Measurements from ENCODE around the gene ITPKA. TPM values are rescaled to one million over a fixed set of nuclear protein-coding genes. Genes with fewer than 3 reads are reported as not detected.
A peak's percentile ranks its signal among the peaks of the same experiment; 100 is the strongest.

ITPKA gene
- total and polyA plus RNA-seq, 2 of the 13 experiments (the other 11 are each of a cell fraction or from before 2014, with no cell fraction given): 13.2 to 41.3 TPM

DNA sequence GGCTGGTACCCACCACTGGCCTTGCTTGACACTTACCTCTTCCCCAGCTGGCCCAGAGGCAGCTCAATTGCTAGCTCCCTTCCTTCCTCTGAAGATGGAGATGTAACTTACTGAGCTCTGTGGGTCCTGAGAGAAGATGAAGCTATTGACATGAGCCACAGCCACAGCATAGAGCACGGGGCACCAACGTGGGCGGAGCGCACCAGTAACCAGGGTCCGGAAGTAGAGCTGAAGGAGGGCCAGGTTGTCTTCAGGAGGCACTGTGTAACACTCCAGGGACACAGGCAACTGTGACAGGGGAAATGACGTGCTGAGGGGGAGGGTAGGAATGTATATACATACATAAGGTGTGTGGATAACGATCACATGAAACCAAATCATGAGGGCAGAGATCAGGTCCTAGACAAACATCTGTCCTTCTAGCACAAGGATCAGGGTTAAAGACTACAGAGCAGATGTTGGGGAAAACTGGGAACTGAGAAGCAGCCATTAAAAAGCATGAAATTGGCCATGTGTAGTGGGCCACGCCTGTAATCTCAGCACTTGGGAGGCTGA lies 24.3 kb downstream of the ITPKA start (continued):
- no peak for TF ChIP-seq ZBTB1 (CRISPR knock-in tag; IDR thresholded peaks at IDR 0.05; ENCODE audit: borderline replicate concordance)
- no peak for TF ChIP-seq TRIM24 (CRISPR knock-in tag; IDR thresholded peaks at IDR 0.05)
- TF ChIP-seq, protein P1, sequence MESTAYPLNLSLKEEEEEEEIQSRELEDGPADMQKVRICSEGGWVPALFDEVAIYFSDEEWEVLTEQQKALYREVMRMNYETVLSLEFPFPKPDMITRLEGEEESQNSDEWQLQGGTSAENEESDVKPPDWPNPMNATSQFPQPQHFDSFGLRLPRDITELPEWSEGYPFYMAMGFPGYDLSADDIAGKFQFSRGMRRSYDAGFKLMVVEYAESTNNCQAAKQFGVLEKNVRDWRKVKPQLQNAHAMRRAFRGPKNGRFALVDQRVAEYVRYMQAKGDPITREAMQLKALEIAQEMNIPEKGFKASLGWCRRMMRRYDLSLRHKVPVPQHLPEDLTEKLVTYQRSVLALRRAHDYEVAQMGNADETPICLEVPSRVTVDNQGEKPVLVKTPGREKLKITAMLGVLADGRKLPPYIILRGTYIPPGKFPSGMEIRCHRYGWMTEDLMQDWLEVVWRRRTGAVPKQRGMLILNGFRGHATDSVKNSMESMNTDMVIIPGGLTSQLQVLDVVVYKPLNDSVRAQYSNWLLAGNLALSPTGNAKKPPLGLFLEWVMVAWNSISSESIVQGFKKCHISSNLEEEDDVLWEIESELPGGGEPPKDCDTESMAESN (CRISPR knock-in tag; conservative IDR thresholded peaks at IDR 0.05): no peak
- no peak for TF ChIP-seq ZKSCAN5 (CRISPR knock-in tag; IDR thresholded peaks at IDR 0.05)
- TF ChIP-seq ZFP36L1 (CRISPR knock-in tag; IDR thresholded peaks at IDR 0.05): no peak
- TF ChIP-seq TCF12 (IDR thresholded peaks at IDR 0.05): no peak
- TF ChIP-seq TCF12 (CRISPR knock-in tag; IDR thresholded peaks at IDR 0.05): no peak
- TF ChIP-seq ZNF235 (CRISPR knock-in tag; IDR thresholded peaks at IDR 0.05; ENCODE audit: borderline replicate concordance): no peak
- TF ChIP-seq NFE2 (CRISPR knock-in tag; IDR thresholded peaks at IDR 0.05): no peak
- TF ChIP-seq KDM6A (CRISPR knock-in tag; IDR thresholded peaks at IDR 0.05; ENCODE audit: low read depth): 0 out of 2 replicates have a peak, but pooled peaks have one; percentile 24
- TF ChIP-seq, protein P2, sequence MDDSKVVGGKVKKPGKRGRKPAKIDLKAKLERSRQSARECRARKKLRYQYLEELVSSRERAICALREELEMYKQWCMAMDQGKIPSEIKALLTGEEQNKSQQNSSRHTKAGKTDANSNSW (CRISPR knock-in tag; IDR thresholded peaks at IDR 0.05; ENCODE audit: borderline replicate concordance): no peak
- no peak for TF ChIP-seq ZNF773 (CRISPR knock-in tag; IDR thresholded peaks at IDR 0.05; ENCODE audit: borderline replicate concordance)
- TF ChIP-seq ZNF670 (CRISPR knock-in tag; IDR thresholded peaks at IDR 0.05; ENCODE audit: borderline replicate concordance): no peak
- TF ChIP-seq ATM (IDR thresholded peaks at IDR 0.05; ENCODE audit: borderline replicate concordance): no peak
- TF ChIP-seq HCFC1 (IDR thresholded peaks at IDR 0.05; ENCODE audit: low read depth, low read length): no peak
- TF ChIP-seq MYNN (CRISPR knock-in tag; IDR thresholded peaks at IDR 0.05; ENCODE audit: low read depth): no peak
- TF ChIP-seq, protein P3, sequence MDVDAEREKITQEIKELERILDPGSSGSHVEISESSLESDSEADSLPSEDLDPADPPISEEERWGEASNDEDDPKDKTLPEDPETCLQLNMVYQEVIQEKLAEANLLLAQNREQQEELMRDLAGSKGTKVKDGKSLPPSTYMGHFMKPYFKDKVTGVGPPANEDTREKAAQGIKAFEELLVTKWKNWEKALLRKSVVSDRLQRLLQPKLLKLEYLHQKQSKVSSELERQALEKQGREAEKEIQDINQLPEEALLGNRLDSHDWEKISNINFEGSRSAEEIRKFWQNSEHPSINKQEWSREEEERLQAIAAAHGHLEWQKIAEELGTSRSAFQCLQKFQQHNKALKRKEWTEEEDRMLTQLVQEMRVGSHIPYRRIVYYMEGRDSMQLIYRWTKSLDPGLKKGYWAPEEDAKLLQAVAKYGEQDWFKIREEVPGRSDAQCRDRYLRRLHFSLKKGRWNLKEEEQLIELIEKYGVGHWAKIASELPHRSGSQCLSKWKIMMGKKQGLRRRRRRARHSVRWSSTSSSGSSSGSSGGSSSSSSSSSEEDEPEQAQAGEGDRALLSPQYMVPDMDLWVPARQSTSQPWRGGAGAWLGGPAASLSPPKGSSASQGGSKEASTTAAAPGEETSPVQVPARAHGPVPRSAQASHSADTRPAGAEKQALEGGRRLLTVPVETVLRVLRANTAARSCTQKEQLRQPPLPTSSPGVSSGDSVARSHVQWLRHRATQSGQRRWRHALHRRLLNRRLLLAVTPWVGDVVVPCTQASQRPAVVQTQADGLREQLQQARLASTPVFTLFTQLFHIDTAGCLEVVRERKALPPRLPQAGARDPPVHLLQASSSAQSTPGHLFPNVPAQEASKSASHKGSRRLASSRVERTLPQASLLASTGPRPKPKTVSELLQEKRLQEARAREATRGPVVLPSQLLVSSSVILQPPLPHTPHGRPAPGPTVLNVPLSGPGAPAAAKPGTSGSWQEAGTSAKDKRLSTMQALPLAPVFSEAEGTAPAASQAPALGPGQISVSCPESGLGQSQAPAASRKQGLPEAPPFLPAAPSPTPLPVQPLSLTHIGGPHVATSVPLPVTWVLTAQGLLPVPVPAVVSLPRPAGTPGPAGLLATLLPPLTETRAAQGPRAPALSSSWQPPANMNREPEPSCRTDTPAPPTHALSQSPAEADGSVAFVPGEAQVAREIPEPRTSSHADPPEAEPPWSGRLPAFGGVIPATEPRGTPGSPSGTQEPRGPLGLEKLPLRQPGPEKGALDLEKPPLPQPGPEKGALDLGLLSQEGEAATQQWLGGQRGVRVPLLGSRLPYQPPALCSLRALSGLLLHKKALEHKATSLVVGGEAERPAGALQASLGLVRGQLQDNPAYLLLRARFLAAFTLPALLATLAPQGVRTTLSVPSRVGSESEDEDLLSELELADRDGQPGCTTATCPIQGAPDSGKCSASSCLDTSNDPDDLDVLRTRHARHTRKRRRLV (CRISPR knock-in tag; IDR thresholded peaks at IDR 0.05): no peak
- no peak for TF ChIP-seq ZNF558 (CRISPR knock-in tag; IDR thresholded peaks at IDR 0.05; ENCODE audit: borderline replicate concordance)
- no peak for TF ChIP-seq SNAPC2 (CRISPR knock-in tag; IDR thresholded peaks at IDR 0.05)
- TF ChIP-seq SKI (IDR thresholded peaks at IDR 0.05; ENCODE audit: partially characterized antibody): no peak
- TF ChIP-seq PRMT3 (CRISPR knock-in tag; IDR thresholded peaks at IDR 0.05; ENCODE audit: borderline replicate concordance, low read depth): no peak
- no peak for TF ChIP-seq KLF6 (CRISPR knock-in tag; IDR thresholded peaks at IDR 0.05)
- no peak for TF ChIP-seq ZNF331 (CRISPR knock-in tag; IDR thresholded peaks at IDR 0.05)
- TF ChIP-seq KDM5B (CRISPR knock-in tag; IDR thresholded peaks at IDR 0.05; ENCODE audit: borderline replicate concordance): no peak
- no peak for TF ChIP-seq KDM2A (CRISPR knock-in tag; IDR thresholded peaks at IDR 0.05; ENCODE audit: borderline replicate concordance, low read depth)
- TF ChIP-seq JUND (CRISPR knock-in tag; IDR thresholded peaks at IDR 0.05): no peak
